HepG2 (cell line): ENCODE data around the gene PLD1. TPM values are rescaled to one million over a fixed set of nuclear protein-coding genes. Genes with fewer than 3 reads are reported as not detected.

Experiments used
- ETV5 ChIP-seq: IDR thresholded peaks from 2 replicates; pipeline ENCODE4 v1.6.1; 2018; ENCODE audit warnings: missing biosample characterization, missing genetic modification reagents, inconsistent platforms, borderline replicate concordance
- GATAD1 ChIP-seq: IDR thresholded peaks from 2 replicates; pipeline ENCODE4 v1.6.1; 2016; ENCODE audit warnings: missing genetic modification reagents, missing compliant biosample characterization
- NR2F2 ChIP-seq: IDR thresholded peaks from 2 replicates; pipeline ENCODE4 v1.6.1; 2012; ENCODE audit warnings: low read depth, inconsistent platforms, borderline replicate concordance
- PCBP1 ChIP-seq: fragments of 200-400 bp; formaldehyde crosslinking; IDR thresholded peaks from 2 replicates; pipeline ENCODE4 v1.6.1; 2017; ENCODE audit warnings: mild to moderate bottlenecking, low read depth, low read length, borderline replicate concordance
- REPIN1 ChIP-seq: sonication (generic); formaldehyde crosslinking; IDR thresholded peaks from 2 replicates; pipeline ENCODE4 v1.8.0; 2022; ENCODE audit warnings: missing genetic modification reagents, low read depth, mild to moderate bottlenecking, borderline replicate concordance
- SPEN ChIP-seq: sonication (generic); formaldehyde crosslinking; IDR thresholded peaks from 2 replicates; pipeline ENCODE4 v1.5.1; 2020; ENCODE audit warnings: low read depth, mild to moderate bottlenecking, missing genetic modification reagents
- THAP11 ChIP-seq: IDR thresholded peaks from 2 replicates; pipeline ENCODE4 v1.6.1; 2016; ENCODE audit warnings: missing biosample characterization, missing genetic modification reagents
- ZBTB38 ChIP-seq: sonication (generic); formaldehyde crosslinking; IDR thresholded peaks from 2 replicates; pipeline ENCODE4 v1.5.1; 2020; ENCODE audit warnings: mild to moderate bottlenecking, missing genetic modification reagents
- ZNF101 ChIP-seq: sonication (generic); formaldehyde crosslinking; IDR thresholded peaks from 2 replicates; pipeline ENCODE4 v1.4.0; 2020; ENCODE audit warnings: mild to moderate bottlenecking, low read depth, missing genetic modification reagents, borderline replicate concordance
- ZNF292 ChIP-seq: sonication (generic); formaldehyde crosslinking; IDR thresholded peaks from 2 replicates; pipeline ENCODE4 v1.8.1; 2022; ENCODE audit warnings: mild to moderate bottlenecking, low read depth, missing genetic modification reagents, borderline replicate concordance
- ZNF407 ChIP-seq: sonication (generic); formaldehyde crosslinking; IDR thresholded peaks from one replicate; pipeline ENCODE4 v1.5.1; 2020; ENCODE audit warnings: mild to moderate bottlenecking, missing genetic modification reagents; ENCODE audit errors: not compliant biosample characterization
- ZNF670 ChIP-seq: sonication (generic); formaldehyde crosslinking; IDR thresholded peaks from 2 replicates; pipeline ENCODE4 v1.8.0; 2022; ENCODE audit warnings: mild to moderate bottlenecking, missing genetic modification reagents, borderline replicate concordance
- polyA plus RNA-seq, 8 experiments: library from polyadenylated mRNA; depleted of rRNA in 3 of 8; stranded (reverse) in 7 of 8; unstranded in 1 of 8; fragments of >200 nt; fragmentation: Illumina TruSeq in 4 of 8; extraction: Trizol in 4 of 8; gene quantifications; 2 replicates each; pipeline versions ENCODE4 v1.2.1 to v1.2.3, GENCODE V29; 2011 to 2016; ENCODE audit warnings: low read depth in 4 of 8, missing spikeins in 1 of 8, mixed read lengths in 1 of 8; ENCODE audit not compliant: insufficient read depth in 1 of 8
- total RNA-seq, 5 experiments: library from RNA; depleted of rRNA; stranded (reverse); fragments of >200 nt; fragmentation: Illumina TruSeq; extraction: Trizol; gene quantifications; 2 replicates each; pipeline ENCODE4 v1.2.3, GENCODE V29; 2016; ENCODE audit warnings: low read depth in 1 of 5
- TF ChIP-seq, protein P1 (sequence below): sonication (generic); formaldehyde crosslinking; IDR thresholded peaks from 2 replicates; pipeline ENCODE4 v1.4.0; 2020; ENCODE audit warnings: missing genetic modification reagents
- TF ChIP-seq, protein P2 (sequence below): fragments of 450-650 bp; IDR thresholded peaks from 2 replicates; pipeline ENCODE4 v1.6.1; 2016
- TF ChIP-seq, protein P3 (sequence below): IDR thresholded peaks from 2 replicates; pipeline ENCODE4 v1.6.1; 2016; ENCODE audit warnings: missing biosample characterization, missing genetic modification reagents, low read depth

PLD1 gene
- total and polyA plus RNA-seq, 2 of the 13 experiments (the other 11 are each of a cell fraction or from before 2014, with no cell fraction given), result 27.1 to 59.4 TPM

DNA sequence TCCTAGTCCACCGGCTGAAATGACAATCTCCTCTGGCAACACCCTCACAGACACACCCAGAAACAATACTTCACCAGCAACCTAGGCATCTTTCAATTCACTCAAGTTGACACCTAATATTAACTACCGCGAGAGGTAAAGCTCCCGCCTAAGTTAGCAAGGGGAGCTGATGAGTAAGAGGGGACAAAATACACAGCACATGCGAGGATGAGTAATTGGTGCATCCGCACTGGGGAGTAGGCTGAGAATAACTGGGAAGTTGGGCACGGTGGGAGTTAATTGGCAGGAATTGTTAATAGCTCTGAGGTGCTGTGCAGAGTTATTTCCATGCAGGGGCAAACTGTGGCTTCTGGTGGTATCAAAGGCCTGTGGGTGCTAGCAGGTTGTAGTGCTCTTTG, 14.5 kb upstream of the PLD1 start (continued):
- TF ChIP-seq ZNF407 (CRISPR knock-in tag) (no peak), ZBTB38 (CRISPR knock-in tag) (peak; percentile 79), ETV5 (CRISPR knock-in tag) (no peak), ZNF670 (0 out of 2 replicates have a peak, but pooled peaks have one; percentile 29), PCBP1 (no peak), REPIN1 (CRISPR knock-in tag) (no peak), ZNF292 (CRISPR knock-in tag) (no peak), ZNF101 (CRISPR knock-in tag) (no peak), SPEN (CRISPR knock-in tag) (no peak), GATAD1 (CRISPR knock-in tag) (0 out of 2 replicates have a peak, but pooled peaks have one; percentile 16), THAP11 (CRISPR knock-in tag) (no peak), NR2F2 (0 out of 2 replicates have a peak, but pooled peaks have one; percentile 0)
- TF ChIP-seq, protein P1, sequence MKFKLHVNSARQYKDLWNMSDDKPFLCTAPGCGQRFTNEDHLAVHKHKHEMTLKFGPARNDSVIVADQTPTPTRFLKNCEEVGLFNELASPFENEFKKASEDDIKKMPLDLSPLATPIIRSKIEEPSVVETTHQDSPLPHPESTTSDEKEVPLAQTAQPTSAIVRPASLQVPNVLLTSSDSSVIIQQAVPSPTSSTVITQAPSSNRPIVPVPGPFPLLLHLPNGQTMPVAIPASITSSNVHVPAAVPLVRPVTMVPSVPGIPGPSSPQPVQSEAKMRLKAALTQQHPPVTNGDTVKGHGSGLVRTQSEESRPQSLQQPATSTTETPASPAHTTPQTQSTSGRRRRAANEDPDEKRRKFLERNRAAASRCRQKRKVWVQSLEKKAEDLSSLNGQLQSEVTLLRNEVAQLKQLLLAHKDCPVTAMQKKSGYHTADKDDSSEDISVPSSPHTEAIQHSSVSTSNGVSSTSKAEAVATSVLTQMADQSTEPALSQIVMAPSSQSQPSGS (CRISPR knock-in tag), result no peak
- TF ChIP-seq, protein P2, sequence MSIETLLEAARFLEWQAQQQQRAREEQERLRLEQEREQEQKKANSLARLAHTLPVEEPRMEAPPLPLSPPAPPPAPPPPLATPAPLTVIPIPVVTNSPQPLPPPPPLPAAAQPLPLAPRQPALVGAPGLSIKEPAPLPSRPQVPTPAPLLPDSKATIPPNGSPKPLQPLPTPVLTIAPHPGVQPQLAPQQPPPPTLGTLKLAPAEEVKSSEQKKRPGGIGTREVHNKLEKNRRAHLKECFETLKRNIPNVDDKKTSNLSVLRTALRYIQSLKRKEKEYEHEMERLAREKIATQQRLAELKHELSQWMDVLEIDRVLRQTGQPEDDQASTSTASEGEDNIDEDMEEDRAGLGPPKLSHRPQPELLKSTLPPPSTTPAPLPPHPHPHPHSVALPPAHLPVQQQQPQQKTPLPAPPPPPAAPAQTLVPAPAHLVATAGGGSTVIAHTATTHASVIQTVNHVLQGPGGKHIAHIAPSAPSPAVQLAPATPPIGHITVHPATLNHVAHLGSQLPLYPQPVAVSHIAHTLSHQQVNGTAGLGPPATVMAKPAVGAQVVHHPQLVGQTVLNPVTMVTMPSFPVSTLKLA, result no peak
- TF ChIP-seq, protein P3, sequence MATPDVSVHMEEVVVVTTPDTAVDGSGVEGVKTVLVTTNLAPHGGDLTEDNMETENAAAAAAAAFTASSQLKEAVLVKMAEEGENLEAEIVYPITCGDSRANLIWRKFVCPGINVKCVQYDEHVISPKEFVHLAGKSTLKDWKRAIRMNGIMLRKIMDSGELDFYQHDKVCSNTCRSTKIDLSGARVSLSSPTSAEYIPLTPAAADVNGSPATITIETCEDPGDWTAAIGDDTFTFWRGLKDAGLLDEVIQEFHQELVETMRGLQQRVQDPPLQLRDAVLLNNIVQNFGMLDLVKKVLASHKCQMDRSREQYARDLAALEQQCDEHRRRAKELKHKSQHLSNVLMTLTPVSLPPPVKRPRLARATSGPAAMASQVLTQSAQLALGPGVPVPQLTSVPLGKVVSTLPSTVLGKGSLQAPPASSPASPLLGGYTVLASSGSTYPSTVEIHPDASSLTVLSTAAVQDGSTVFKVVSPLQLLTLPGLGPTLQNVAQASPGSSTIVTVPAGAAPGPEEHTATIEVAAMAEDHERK, result no peak
